LNCaP clone FGC (cell line): ENCODE measurements around the gene SLC7A5.

Experiments used
- DNase-seq: peaks from one replicate; pipeline ENCODE4 v3.0.0-alpha.2; 2011; ENCODE audit warnings: low read depth
- H3K4me3 ChIP-seq: 2 replicates; pipeline ENCODE4 v1.5.1; 2011; ENCODE audit warnings: mild to moderate bottlenecking, low read depth, low read length, control low read depth
- TF ChIP-seq, protein P1 (sequence below): IDR thresholded peaks from 2 replicates; pipeline ENCODE4 v1.5.1; 2012; ENCODE audit warnings: mild to moderate bottlenecking; ENCODE audit not compliant: control insufficient read depth, insufficient read depth; ENCODE audit errors: extremely low read depth

The SLC7A5 gene

DNA sequence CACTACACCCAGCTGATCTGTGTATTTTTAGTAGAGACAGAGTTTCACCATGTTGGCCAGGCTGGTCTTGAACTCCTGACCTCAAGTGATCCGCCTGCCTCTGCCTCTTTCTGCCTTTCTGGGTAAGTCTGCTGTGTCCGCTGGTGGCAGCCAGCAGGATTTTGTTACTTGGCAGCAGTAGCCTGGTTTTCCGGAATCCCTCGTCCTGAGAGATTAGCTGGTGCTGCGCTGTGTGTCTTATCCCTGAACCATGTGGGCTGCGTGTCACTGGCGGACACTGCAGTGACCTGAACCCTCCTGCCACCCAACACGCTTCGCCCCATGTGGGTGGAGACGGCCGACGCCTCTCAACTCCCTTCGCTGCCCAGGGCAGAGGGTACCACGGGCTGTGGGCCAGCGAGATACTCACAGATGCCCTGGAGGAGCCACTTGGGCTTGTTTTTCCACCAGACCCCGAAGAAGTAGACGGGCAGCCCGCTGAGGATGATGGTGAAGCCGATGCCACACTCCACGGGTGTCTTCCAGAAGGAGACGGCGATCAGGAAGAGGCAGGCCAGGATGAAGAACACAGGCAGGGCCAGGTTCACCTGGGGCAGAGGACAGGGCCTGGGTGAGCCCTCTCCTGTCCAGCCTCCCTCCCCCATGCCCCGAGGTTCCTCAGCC, 35.2 kb downstream of the SLC7A5 start:
- H3K4me3 ChIP-seq, result no peak overlapping the region
- DNase-seq, result no peak
- TF ChIP-seq, protein P1, sequence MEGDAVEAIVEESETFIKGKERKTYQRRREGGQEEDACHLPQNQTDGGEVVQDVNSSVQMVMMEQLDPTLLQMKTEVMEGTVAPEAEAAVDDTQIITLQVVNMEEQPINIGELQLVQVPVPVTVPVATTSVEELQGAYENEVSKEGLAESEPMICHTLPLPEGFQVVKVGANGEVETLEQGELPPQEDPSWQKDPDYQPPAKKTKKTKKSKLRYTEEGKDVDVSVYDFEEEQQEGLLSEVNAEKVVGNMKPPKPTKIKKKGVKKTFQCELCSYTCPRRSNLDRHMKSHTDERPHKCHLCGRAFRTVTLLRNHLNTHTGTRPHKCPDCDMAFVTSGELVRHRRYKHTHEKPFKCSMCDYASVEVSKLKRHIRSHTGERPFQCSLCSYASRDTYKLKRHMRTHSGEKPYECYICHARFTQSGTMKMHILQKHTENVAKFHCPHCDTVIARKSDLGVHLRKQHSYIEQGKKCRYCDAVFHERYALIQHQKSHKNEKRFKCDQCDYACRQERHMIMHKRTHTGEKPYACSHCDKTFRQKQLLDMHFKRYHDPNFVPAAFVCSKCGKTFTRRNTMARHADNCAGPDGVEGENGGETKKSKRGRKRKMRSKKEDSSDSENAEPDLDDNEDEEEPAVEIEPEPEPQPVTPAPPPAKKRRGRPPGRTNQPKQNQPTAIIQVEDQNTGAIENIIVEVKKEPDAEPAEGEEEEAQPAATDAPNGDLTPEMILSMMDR, result no peak

DNA sequence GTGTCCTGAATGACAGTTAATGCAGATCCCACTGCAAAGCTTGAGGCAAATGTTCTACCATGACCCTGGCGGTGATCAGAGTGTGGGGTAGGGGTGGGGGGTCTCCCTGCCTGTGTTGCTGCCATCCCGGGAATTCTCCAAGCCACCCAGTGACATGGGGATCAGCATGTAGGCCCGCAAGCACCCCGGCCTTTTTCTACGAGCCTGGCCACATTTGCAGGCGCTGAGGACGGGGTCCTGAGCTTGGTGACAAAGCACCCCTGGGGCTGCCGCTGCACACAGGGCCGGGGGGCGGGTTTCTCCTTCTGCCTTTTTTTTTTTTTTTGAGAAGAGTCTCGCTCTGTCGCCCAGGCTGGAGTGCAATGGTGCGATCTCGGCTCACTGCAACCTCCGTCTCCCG, 35.8 kb downstream of the SLC7A5 start:
- DNase-seq, result no peak
- TF ChIP-seq, protein P1, result no peak
- no peak overlapping the region for H3K4me3 ChIP-seq

DNA sequence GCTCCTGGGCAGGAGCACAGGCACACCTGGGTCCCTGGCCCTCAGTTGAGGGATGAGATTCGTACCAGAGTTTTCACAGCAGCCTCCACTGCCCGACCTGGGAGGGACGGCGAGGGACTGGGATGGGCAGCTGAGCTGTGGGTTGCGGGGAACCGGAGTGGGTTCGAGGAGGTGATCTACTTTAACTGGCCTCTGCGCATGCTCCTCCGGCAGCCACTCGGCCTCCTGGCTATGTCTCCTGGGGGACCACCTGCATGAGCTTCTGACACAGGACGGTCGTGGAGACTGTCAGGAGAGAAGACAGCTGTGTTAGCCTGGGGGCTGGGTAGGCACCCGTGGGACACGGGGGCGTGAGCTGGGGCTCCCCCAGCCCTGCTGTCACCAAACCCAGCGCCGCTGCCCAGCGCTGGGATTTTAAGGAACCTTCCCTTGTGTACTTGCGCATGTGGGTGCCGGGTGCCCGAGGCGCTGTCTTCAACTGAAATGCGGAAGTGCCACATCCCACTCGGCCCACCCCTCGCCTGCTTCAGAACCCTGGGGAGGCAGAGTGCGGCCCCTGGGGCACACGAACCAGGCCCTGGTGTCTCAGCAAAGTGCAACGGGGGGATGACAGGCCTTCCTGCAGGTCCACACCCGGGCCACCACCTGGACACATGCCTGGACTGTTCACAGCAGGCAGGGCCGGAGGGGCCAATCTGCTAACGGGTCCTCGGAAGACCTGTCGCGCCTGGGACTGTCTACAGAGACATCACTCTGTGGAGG, 36.4 kb downstream of the SLC7A5 start:
- TF ChIP-seq, protein P1, result no peak
- no peak for DNase-seq
- no peak overlapping the region for H3K4me3 ChIP-seq

DNA sequence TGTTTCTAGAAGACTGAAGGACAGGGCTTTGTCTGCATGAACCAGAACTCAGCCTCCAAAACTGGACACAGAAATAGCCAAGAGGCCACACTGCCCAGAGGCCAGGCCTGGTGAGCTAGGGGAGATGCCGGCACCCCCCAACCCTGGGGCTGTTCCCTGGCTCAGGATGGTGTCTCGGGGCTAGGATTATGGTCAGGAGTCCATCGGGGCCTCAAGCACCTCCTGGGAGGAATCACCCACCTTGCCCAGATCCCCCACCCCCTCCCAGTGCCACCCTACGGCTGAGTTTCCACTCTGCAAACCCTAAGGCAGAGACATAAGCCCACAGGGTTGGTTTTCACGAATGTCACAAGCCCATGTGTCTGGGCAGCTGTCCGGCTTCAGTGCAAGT, 37.2 kb downstream of the SLC7A5 start:
- TF ChIP-seq, protein P1, result no peak
- DNase-seq, result no peak
- H3K4me3 ChIP-seq, result no peak overlapping the region

DNA sequence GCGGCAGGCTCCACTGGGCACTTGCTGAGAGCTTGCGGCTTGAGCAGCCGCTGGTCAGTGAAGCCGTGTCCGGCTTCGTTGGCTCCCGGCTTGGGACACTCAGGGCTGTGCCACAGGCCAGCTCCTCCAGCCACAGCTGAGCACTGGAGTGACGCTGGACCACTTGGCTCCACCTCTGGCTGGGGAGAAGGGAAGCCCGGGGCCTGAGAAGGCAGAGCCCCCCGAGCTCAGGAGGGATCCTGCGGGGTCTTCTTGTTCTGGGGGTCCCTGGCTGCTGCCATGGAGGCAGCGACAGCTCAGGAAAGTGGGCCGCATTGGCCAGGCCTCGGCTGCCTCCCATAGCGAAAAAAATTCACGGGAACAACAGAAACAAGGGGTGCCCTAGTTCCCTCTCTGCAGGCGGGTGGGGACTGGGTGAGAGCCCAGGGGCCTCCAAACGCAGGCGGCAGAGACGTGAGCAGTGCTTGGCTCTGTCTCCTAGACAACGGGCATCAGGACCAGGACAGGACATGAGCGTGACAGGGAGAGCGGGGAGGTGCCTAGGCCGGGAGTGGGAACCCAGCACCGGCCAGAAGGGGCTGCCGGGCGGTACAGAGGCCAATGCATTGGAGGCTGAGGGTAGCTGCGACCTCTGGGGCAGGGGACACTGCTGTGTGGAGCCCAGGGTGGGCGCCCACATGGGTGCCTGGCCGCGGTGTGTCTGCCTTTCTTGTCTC, 37.7 kb downstream of the SLC7A5 start:
- TF ChIP-seq, protein P1, result no peak
- no peak overlapping the region for H3K4me3 ChIP-seq
- no peak for DNase-seq

DNA sequence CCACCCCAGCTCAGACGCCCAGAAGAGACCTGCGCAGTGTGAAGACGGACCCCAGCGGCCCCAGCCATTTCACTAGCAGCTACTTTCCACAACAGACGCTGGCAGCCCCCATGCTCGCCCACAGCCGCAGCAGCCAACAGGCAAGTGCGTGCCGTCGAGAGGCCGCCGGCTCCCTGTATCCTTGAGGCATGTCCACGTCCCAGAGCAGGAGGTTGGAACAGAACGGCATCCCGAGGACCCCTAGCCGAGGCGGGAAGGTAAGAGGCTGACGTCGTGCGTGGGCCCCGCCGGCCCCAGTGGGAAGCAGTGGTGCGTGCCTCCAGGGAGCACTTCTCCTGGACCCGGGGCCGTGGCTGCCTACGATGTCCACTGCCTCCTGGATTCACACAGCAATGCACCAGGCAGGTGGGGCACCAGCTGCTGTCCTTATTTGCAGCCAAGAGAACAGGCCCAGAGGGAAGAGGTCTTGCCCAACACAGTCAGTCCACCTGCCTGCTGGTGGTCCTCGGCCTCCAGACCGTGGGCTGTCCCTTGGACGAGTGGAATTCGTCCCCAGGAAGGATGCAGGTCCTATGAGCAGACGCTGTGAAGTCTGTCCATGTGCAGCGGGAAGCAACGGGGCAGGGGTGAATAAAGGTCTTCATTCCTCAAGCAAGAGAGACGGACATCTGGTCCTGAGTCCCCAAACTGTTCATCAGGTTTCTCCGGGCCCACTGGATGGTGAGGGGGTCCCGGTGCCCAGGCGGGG, 38.5 kb downstream of the SLC7A5 start:
- TF ChIP-seq, protein P1, result no peak
- DNase-seq, result no peak
- no peak overlapping the region for H3K4me3 ChIP-seq
